HepG2 (cell line): Measurements from ENCODE around the gene OR7A5. TPM values are rescaled to one million over a fixed set of nuclear protein-coding genes. Genes with fewer than 3 reads are reported as not detected.
A peak's percentile ranks its signal among the peaks of the same experiment; 100 is the strongest.

Experiments
- ATAC-seq: fragments of 200-7000 bp; cut with Tn5 transposase; 3 replicates; pipeline ENCODE4 v1.9.1; 2020; ENCODE audit warnings: mild to moderate bottlenecking, moderate library complexity
- BruUV-seq: library from RNA; stranded (reverse); fragments of 400-500 nt; replicated peaks from 2 replicates; lab custom pipeline; 2021; lab: Mats Ljungman, UMichigan
- CTCF ChIA-PET: fragments of 300-600 bp; formaldehyde crosslinking; extraction: SDS; loops from one replicate; lab custom pipeline; 2021; ENCODE audit warnings: low total read pairs, inconsistent platforms, low intra/inter-chr PET ratio; lab: Yijun Ruan, JAX
- POLR2A ChIA-PET: fragments of 350-600 bp; sonication (Branson Sonifier 250); formaldehyde crosslinking; loops from one replicate; lab custom pipeline; 2020; ENCODE audit warnings: antibody characterized with exemption, inconsistent platforms; lab: Yijun Ruan, JAX
- DNase-seq: peaks from one replicate; pipeline ENCODE4 v3.0.0-alpha.2; 2015; ENCODE audit warnings: low spot score
- FAIRE-seq: peaks from 3 replicates; lab custom pipeline; 2011; peaks lifted over from hg19 to GRCh38; lab: Jason Lieb, UNC
- H2AFZ ChIP-seq: one replicate; pipeline ENCODE4 v1.6.1; 2011; ENCODE audit warnings: low read length, inconsistent platforms
- H3K27ac ChIP-seq: fragments of 300-600 bp; 3 replicates; pipeline ENCODE4 v1.8.0; 2011; ENCODE audit warnings: mixed run types, mild to moderate bottlenecking, mixed read lengths, low read length, inconsistent platforms; ENCODE audit not compliant: insufficient read depth; ENCODE audit errors: extremely low read length
- H3K27me3 ChIP-seq, 2 experiments: fragments of 200-600 bp in 1 of 2; 2 replicates in 1 of 2; 3 replicates in 1 of 2; pipeline versions ENCODE4 v1.6.0 to v1.8.0; 2011; ENCODE audit warnings: low read length in 2 of 2, mild to moderate bottlenecking in 2 of 2, moderate library complexity in 2 of 2, inconsistent platforms in 1 of 2; ENCODE audit not compliant: insufficient read depth in 2 of 2, control insufficient read depth in 1 of 2
- H3K36me3 ChIP-seq, 2 experiments: fragments of 200-600 bp in 1 of 2; replicated peaks in 1 of 2; 2 replicates in 1 of 2; 3 replicates in 1 of 2; pipeline versions ENCODE4 v1.5.1 to v1.8.0; 2011; ENCODE audit warnings: low read length in 2 of 2, inconsistent platforms in 1 of 2; ENCODE audit not compliant: insufficient read depth in 2 of 2, control insufficient read depth in 1 of 2
- H3K4me1 ChIP-seq: 2 replicates; pipeline ENCODE4 v1.5.1; 2012; ENCODE audit warnings: low read length, inconsistent platforms; ENCODE audit not compliant: insufficient read depth
- H3K4me2 ChIP-seq: 2 replicates; pipeline ENCODE4 v1.6.0; 2011; ENCODE audit warnings: low read depth, low read length, inconsistent platforms
- H3K4me3 ChIP-seq, 3 experiments: fragments of 200-600 bp in 1 of 3; sonication (generic), shearing (Covaris generic) in 1 of 3; replicated peaks in 1 of 3; 2 replicates each; pipeline ENCODE4 v1.5.1; 2011 to 2016; ENCODE audit warnings: low read length in 3 of 3, inconsistent platforms in 2 of 3, low read depth in 2 of 3, mild to moderate bottlenecking in 2 of 3, control low read depth in 1 of 3, mixed read lengths in 1 of 3; ENCODE audit not compliant: insufficient read depth in 1 of 3
- H3K79me2 ChIP-seq: one replicate; pipeline ENCODE4 v1.6.1; 2011; ENCODE audit warnings: low read length, inconsistent platforms; ENCODE audit not compliant: insufficient read depth
- H3K9ac ChIP-seq: 2 replicates; pipeline ENCODE4 v1.6.0; 2011; ENCODE audit warnings: mild to moderate bottlenecking, low read depth, low read length, inconsistent platforms; ENCODE audit not compliant: insufficient read depth
- H3K9me3 ChIP-seq: 2 replicates; pipeline ENCODE4 v1.5.1; 2012; ENCODE audit warnings: mild to moderate bottlenecking, low read length
- H4K20me1 ChIP-seq: 2 replicates; pipeline ENCODE4 v1.6.0; 2011; ENCODE audit warnings: inconsistent platforms, mild to moderate bottlenecking, low read length, moderate library complexity; ENCODE audit not compliant: insufficient read depth
- CENPT ChIP-seq: sonication (generic); formaldehyde crosslinking; IDR thresholded peaks from 2 replicates; pipeline ENCODE4 v1.8.0; 2022; ENCODE audit warnings: low read depth, mild to moderate bottlenecking, moderate library complexity, missing genetic modification reagents
- FIP1L1 ChIP-seq: fragments of 200-400 bp; formaldehyde crosslinking; IDR thresholded peaks from 2 replicates; pipeline ENCODE4 v1.6.1; 2018; ENCODE audit warnings: low read depth, mild to moderate bottlenecking, low read length, moderate library complexity, borderline replicate concordance; ENCODE audit not compliant: insufficient read depth
- RXRA ChIP-seq: sonication (generic); formaldehyde crosslinking; IDR thresholded peaks from 2 replicates; pipeline ENCODE4 v1.5.1; 2020; ENCODE audit warnings: missing genetic modification reagents
- SIX1 ChIP-seq: sonication (generic); formaldehyde crosslinking; IDR thresholded peaks from 2 replicates; pipeline ENCODE4 v1.4.0; 2020; ENCODE audit warnings: missing genetic modification reagents, borderline replicate concordance
- ZFP41 ChIP-seq: sonication (generic); formaldehyde crosslinking; IDR thresholded peaks from 2 replicates; pipeline ENCODE4 v1.4.0; 2020; ENCODE audit warnings: mild to moderate bottlenecking, missing genetic modification reagents, borderline replicate concordance
- ZFYVE20 ChIP-seq: sonication (generic); formaldehyde crosslinking; IDR thresholded peaks from 2 replicates; pipeline ENCODE4 v1.8.0; 2023; ENCODE audit warnings: low read depth, mild to moderate bottlenecking, moderate library complexity, missing genetic modification reagents, borderline replicate concordance
- ZZZ3 ChIP-seq: sonication (generic); formaldehyde crosslinking; IDR thresholded peaks from 2 replicates; pipeline ENCODE4 v1.4.0; 2020; ENCODE audit warnings: missing genetic modification reagents, mild to moderate bottlenecking, borderline replicate concordance
- WGBS: methylation state at CpG from one replicate; pipeline ENCODE4 v1.1.6; 2017; ENCODE audit warnings: low lambda C conversion rate; 5-methylcytosine and 5-hydroxymethylcytosine counted together
- in situ Hi-C: cut with HindIII; loops from 2 replicates; pipeline ENCODE4 v1.10.0; 2017; ENCODE audit warnings: low pct_unique_long_range_greater_than_20kb; ENCODE audit not compliant: extremely low pct_ligation_motif_present
- intact Hi-C: fragments of 100-400 bp; cut with micrococcal nuclease; formaldehyde crosslinking; loops from one replicate; pipeline ENCODE4 v1.10.0; 2022; ENCODE audit not compliant: unreplicated experiment
- polyA plus RNA-seq, 8 experiments: library from polyadenylated mRNA; depleted of rRNA in 3 of 8; stranded (reverse) in 7 of 8; unstranded in 1 of 8; fragments of >200 nt; fragmentation: Illumina TruSeq in 4 of 8; extraction: Trizol in 4 of 8; gene quantifications; 2 replicates each; pipeline versions ENCODE4 v1.2.1 to v1.2.3, GENCODE V29; 2011 to 2016; ENCODE audit warnings: low read depth in 4 of 8, missing spikeins in 1 of 8, mixed read lengths in 1 of 8; ENCODE audit not compliant: insufficient read depth in 1 of 8
- total RNA-seq, 5 experiments: library from RNA; depleted of rRNA; stranded (reverse); fragments of >200 nt; fragmentation: Illumina TruSeq; extraction: Trizol; gene quantifications; 2 replicates each; pipeline ENCODE4 v1.2.3, GENCODE V29; 2016; ENCODE audit warnings: low read depth in 1 of 5
- TF ChIP-seq, protein P1 (sequence below), 2 experiments: sonication (generic) in 1 of 2; formaldehyde crosslinking in 1 of 2; IDR thresholded peaks; 2 replicates each; pipeline versions ENCODE4 v1.6.1 to v1.9.0; 2014 to 2022; ENCODE audit warnings: antibody characterized with exemption in 1 of 2, borderline replicate concordance in 1 of 2, inconsistent platforms in 1 of 2, low read depth in 1 of 2, missing genetic modification reagents in 1 of 2
- TF ChIP-seq, protein P2 (sequence below): sonication (generic); formaldehyde crosslinking; IDR thresholded peaks from 2 replicates; pipeline ENCODE4 v1.4.0; 2020; ENCODE audit warnings: missing genetic modification reagents
- TF ChIP-seq, protein P3 (sequence below): IDR thresholded peaks from 2 replicates; pipeline ENCODE4 v1.6.1; 2016; ENCODE audit warnings: mild to moderate bottlenecking, missing biosample characterization, missing genetic modification reagents
- TF ChIP-seq, protein P4 (sequence below): sonication (generic); formaldehyde crosslinking; IDR thresholded peaks from 2 replicates; pipeline ENCODE4 v1.4.0; 2020; ENCODE audit warnings: missing genetic modification reagents, borderline replicate concordance
- TF ChIP-seq, protein P5 (sequence below): sonication (generic); formaldehyde crosslinking; IDR thresholded peaks from 2 replicates; pipeline ENCODE4 v1.5.0; 2020; ENCODE audit warnings: mild to moderate bottlenecking, missing genetic modification reagents

The OR7A5 gene
- total and polyA plus RNA-seq, 2 of the 13 experiments (the other 11 are each of a cell fraction or from before 2014, with no cell fraction given) = not detected

DNA sequence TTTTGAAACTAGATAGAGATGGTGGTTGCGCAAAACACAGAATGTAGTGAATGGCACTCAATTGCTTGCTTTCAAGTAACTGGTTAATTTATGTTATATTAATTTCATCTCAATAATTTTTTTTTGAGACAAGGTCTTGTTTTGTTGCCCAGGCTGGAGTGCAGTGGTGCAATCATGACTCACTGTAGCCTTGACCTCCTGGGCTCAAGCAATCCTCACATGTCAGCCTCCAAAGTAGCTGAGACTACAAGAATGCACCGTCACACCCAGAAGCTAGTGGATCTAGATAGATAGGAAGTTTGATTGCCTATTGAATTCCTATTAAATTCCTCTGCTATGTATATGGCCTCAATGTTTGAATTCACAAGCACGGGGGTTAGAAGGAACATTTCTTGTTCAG lies 30.2 kb downstream of the OR7A5 start:
- Histone ChIP-seq H2AFZ (no peak overlapping the region), H3K9ac (no peak overlapping the region), H3K4me1 (peaks cover 10% of the 10 kb centered on the region), H3K4me3 (no peak overlapping the region), H3K79me2 (no peaks in the 10 kb centered on the region), H3K9me3 (no peaks in the 10 kb centered on the region), H3K36me3 (no peaks in the 10 kb centered on the region), H3K27me3 (no peaks in the 10 kb centered on the region; a peak in 1 of 5 replicates), H3K27ac (no peak overlapping the region), H3K4me2 (no peak overlapping the region), H4K20me1 (no peaks in the 10 kb centered on the region)
- intact Hi-C loops = no loop called here
- no TSS peak for BruUV-seq
- no peak for ATAC-seq
- DNase-seq = no peak
- WGBS = 61% methylated on average over 3 of the region's 3 CpGs
- ChIA-PET CTCF (no interaction called here), POLR2A (no interaction called here)
- in situ Hi-C loops = no loop called here
- FAIRE-seq = no peak
- TF ChIP-seq, protein P1, sequence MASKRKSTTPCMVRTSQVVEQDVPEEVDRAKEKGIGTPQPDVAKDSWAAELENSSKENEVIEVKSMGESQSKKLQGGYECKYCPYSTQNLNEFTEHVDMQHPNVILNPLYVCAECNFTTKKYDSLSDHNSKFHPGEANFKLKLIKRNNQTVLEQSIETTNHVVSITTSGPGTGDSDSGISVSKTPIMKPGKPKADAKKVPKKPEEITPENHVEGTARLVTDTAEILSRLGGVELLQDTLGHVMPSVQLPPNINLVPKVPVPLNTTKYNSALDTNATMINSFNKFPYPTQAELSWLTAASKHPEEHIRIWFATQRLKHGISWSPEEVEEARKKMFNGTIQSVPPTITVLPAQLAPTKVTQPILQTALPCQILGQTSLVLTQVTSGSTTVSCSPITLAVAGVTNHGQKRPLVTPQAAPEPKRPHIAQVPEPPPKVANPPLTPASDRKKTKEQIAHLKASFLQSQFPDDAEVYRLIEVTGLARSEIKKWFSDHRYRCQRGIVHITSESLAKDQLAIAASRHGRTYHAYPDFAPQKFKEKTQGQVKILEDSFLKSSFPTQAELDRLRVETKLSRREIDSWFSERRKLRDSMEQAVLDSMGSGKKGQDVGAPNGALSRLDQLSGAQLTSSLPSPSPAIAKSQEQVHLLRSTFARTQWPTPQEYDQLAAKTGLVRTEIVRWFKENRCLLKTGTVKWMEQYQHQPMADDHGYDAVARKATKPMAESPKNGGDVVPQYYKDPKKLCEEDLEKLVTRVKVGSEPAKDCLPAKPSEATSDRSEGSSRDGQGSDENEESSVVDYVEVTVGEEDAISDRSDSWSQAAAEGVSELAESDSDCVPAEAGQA (IDR thresholded peaks at IDR 0.05; ENCODE audit: low read depth) = no peak
- TF ChIP-seq, protein P1 (CRISPR knock-in tag; IDR thresholded peaks at IDR 0.05; ENCODE audit: borderline replicate concordance) = no peak
- no peak for TF ChIP-seq ZZZ3 (CRISPR knock-in tag)
- TF ChIP-seq ZFP41 (CRISPR knock-in tag) = no peak
- no peak for TF ChIP-seq ZFYVE20
- TF ChIP-seq, protein P2, sequence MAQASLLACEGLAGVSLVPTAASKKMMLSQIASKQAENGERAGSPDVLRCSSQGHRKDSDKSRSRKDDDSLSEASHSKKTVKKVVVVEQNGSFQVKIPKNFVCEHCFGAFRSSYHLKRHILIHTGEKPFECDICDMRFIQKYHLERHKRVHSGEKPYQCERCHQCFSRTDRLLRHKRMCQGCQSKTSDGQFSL (CRISPR knock-in tag) = no peak
- no peak for TF ChIP-seq SIX1
- TF ChIP-seq, protein P3, sequence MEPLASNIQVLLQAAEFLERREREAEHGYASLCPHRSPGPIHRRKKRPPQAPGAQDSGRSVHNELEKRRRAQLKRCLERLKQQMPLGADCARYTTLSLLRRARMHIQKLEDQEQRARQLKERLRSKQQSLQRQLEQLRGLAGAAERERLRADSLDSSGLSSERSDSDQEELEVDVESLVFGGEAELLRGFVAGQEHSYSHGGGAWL (CRISPR knock-in tag) = no peak
- TF ChIP-seq CENPT = no peak
- TF ChIP-seq, protein P4, sequence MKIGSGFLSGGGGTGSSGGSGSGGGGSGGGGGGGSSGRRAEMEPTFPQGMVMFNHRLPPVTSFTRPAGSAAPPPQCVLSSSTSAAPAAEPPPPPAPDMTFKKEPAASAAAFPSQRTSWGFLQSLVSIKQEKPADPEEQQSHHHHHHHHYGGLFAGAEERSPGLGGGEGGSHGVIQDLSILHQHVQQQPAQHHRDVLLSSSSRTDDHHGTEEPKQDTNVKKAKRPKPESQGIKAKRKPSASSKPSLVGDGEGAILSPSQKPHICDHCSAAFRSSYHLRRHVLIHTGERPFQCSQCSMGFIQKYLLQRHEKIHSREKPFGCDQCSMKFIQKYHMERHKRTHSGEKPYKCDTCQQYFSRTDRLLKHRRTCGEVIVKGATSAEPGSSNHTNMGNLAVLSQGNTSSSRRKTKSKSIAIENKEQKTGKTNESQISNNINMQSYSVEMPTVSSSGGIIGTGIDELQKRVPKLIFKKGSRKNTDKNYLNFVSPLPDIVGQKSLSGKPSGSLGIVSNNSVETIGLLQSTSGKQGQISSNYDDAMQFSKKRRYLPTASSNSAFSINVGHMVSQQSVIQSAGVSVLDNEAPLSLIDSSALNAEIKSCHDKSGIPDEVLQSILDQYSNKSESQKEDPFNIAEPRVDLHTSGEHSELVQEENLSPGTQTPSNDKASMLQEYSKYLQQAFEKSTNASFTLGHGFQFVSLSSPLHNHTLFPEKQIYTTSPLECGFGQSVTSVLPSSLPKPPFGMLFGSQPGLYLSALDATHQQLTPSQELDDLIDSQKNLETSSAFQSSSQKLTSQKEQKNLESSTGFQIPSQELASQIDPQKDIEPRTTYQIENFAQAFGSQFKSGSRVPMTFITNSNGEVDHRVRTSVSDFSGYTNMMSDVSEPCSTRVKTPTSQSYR (CRISPR knock-in tag) = no peak
- no peak for TF ChIP-seq RXRA
- TF ChIP-seq, protein P5, sequence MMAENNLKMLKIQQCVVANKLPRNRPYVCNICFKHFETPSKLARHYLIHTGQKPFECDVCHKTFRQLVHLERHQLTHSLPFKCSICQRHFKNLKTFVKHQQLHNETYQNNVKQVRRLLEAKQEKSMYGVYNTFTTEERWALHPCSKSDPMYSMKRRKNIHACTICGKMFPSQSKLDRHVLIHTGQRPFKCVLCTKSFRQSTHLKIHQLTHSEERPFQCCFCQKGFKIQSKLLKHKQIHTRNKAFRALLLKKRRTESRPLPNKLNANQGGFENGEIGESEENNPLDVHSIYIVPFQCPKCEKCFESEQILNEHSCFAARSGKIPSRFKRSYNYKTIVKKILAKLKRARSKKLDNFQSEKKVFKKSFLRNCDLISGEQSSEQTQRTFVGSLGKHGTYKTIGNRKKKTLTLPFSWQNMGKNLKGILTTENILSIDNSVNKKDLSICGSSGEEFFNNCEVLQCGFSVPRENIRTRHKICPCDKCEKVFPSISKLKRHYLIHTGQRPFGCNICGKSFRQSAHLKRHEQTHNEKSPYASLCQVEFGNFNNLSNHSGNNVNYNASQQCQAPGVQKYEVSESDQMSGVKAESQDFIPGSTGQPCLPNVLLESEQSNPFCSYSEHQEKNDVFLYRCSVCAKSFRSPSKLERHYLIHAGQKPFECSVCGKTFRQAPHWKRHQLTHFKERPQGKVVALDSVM (CRISPR knock-in tag) = peak; percentile 20; the same call in 1 of the 2 replicates
- TF ChIP-seq FIP1L1 = no peak
